BLaER1 treated with 17β-estradiol and CSF1 and Interleukin-3, amounts not matched to agents 10 nM and 100 nM (cell line): ENCODE measurements around the gene DXO.
A peak's percentile ranks its signal among the peaks of the same experiment; 100 is the strongest.
"Not testable (repeated sequence)": the region's sequence is repeated elsewhere in the genome, so short reads cannot be mapped to it uniquely, and the experiment has no call there.

Experiments used
- H3K27ac ChIP-seq, 11 experiments: shearing (Covaris generic); formaldehyde crosslinking; 2 replicates each; pipeline ENCODE4 v1.8.1; 2022
- H3K27me3 ChIP-seq, 11 experiments: shearing (Covaris generic); formaldehyde crosslinking; 2 replicates each; pipeline ENCODE4 v1.8.1; 2022
- H3K36me3 ChIP-seq, 11 experiments: shearing (Covaris generic); formaldehyde crosslinking; 2 replicates each; pipeline ENCODE4 v1.8.1; 2022
- H3K4me1 ChIP-seq, 10 experiments: shearing (Covaris generic); formaldehyde crosslinking; 2 replicates each; pipeline ENCODE4 v1.8.1; 2022
- H3K4me2 ChIP-seq, 11 experiments: shearing (Covaris generic); formaldehyde crosslinking; 2 replicates each; pipeline ENCODE4 v1.8.1; 2022
- H3K4me3 ChIP-seq, 10 experiments: shearing (Covaris generic); formaldehyde crosslinking; 2 replicates each; pipeline ENCODE4 v1.8.1; 2022
- H3K9ac ChIP-seq, 11 experiments: shearing (Covaris generic); formaldehyde crosslinking; 2 replicates each; pipeline ENCODE4 v1.8.1; 2022
- H3K9me3 ChIP-seq, 11 experiments: shearing (Covaris generic); formaldehyde crosslinking; replicated peaks in 1 of 11; 2 replicates each; pipeline ENCODE4 v1.8.1; 2022
- H4K20me1 ChIP-seq, 11 experiments: shearing (Covaris generic); formaldehyde crosslinking; 2 replicates each; pipeline ENCODE4 v1.8.1; 2022
- Cebpa-rat ChIP-seq, 11 experiments: shearing (Covaris generic); IDR thresholded peaks; 2 replicates each; pipeline ENCODE4 v1.8.1; 2022

The DXO gene

GRCh38 chr6:31971993-31972708 is at the start of gene DXO:
Gene DXO (minus strand): TSS chr6:31972138. CDS start chr6:31971675, 463 bp downstream.
- peak within 1 kb of the TSS; percentile 79 to 94 (median 88) for H3K9ac ChIP-seq
- peaks cover 0 to 17% (median 0%) of the 10 kb centered on the region in 11 experiments; a peak in 4 of 22 replicates for H4K20me1 ChIP-seq
- H3K27me3 ChIP-seq, result no peaks in the 10 kb centered on the region
- H3K9me3 ChIP-seq, result peaks cover 0 to 20% (median 8%) of the 10 kb centered on the region in 11 experiments; a peak in 10 of 22 replicates
- peak within 1 kb of the TSS; percentile 94 to 99 (median 96) for H3K4me2 ChIP-seq
- peak in 9 of 11 experiments; percentile 35 to 97 (median 82); a peak in 16 of 22 replicates for TF ChIP-seq Cebpa-rat (IDR thresholded peaks at IDR 0.05)
- H3K36me3 ChIP-seq, result peaks cover 31 to 58% (median 42%) of the 10 kb centered on the region in 11 experiments
- H3K27ac ChIP-seq, result peak within 1 kb of the TSS; percentile 79 to 96 (median 91)
- peak within 1 kb of the TSS; percentile 70 to 90 (median 78) for H3K4me3 ChIP-seq
- peaks cover 32 to 40% (median 35%) of the 10 kb centered on the region in 10 experiments for H3K4me1 ChIP-seq

- not testable (repeated sequence) for H3K27ac ChIP-seq, H3K9me3 ChIP-seq, H3K4me3 ChIP-seq, H4K20me1 ChIP-seq, H3K27me3 ChIP-seq, H3K36me3 ChIP-seq, H3K9ac ChIP-seq, H3K4me1 ChIP-seq, H3K4me2 ChIP-seq
These were observed 42.6 kb upstream of the DXO start, which contains the start of gene C4B for GRCh38 chr6:32014547-32014946. Gene C4B (plus strand): TSS chr6:32014795. CDS start chr6:32014846, 51 bp downstream.

DNA sequence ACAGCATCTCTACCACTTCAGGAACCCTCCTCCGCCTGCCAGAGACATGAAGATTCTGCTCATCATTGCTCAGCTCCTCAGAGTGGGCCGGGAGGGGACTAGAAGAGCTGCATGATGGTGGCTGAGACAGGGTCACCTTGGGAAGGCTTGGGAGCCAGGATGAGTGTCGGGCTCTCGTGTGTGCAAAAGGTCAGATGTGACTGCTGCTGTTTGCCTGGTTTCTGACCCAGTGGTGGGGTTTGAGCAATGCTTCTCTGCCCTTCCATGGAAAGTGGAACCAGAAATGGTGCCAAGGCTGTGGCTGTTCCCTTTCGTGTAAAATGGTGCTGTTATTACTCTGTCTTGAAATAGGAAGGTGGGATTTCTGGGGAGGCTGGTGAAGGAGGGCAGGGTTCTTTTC is 41.8 kb upstream of the DXO start:
- H3K4me3 ChIP-seq, H3K4me2 ChIP-seq, H3K27me3 ChIP-seq, H3K4me1 ChIP-seq, H3K9me3 ChIP-seq, H3K27ac ChIP-seq, H3K9ac ChIP-seq, H4K20me1 ChIP-seq, H3K36me3 ChIP-seq: not testable (repeated sequence)

GRCh38 chr6:32012941-32013617 is 41.1 kb upstream of the DXO start:
- not testable (repeated sequence) for H3K27me3 ChIP-seq, H3K27ac ChIP-seq, H3K36me3 ChIP-seq, H3K9ac ChIP-seq, H3K4me1 ChIP-seq, H4K20me1 ChIP-seq, H3K9me3 ChIP-seq, H3K4me2 ChIP-seq, H3K4me3 ChIP-seq

DNA sequence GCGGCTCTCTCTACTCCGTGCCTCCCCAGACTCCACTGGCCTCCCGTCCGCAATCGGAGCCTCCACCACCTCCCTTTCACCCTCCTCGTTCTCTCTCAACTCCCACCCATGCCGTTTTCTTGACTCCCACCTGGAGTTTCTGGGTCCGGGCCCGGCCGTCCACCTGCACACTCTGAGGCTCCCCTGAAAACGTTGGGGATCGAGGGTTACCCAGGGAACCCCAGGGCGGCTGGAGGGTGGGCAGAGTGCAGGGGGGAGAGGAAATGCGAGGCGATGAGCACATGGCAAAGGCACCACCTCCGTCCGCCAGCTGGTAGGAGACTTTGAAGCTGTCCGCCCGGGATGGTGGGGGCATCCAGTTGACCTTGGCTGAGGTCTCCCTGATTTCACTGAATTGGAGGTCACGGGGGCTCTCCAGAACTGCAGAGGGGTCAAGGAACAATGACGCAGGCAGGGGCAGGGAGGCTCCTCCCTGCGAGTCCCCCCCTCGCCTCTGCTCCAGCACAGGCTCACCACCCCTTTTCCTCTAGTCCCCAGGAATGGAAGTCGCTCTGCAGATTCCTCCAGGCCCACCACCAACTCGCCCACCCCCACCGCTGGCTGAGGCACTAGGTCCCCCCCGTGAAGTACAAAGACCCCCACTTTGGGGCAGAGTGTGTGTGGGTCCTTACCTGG is 39.1 kb upstream of the DXO start:
- H3K27me3 ChIP-seq, H3K4me1 ChIP-seq, H4K20me1 ChIP-seq, H3K36me3 ChIP-seq, H3K4me2 ChIP-seq, H3K4me3 ChIP-seq, H3K9me3 ChIP-seq, H3K27ac ChIP-seq, H3K9ac ChIP-seq: not testable (repeated sequence)

DNA sequence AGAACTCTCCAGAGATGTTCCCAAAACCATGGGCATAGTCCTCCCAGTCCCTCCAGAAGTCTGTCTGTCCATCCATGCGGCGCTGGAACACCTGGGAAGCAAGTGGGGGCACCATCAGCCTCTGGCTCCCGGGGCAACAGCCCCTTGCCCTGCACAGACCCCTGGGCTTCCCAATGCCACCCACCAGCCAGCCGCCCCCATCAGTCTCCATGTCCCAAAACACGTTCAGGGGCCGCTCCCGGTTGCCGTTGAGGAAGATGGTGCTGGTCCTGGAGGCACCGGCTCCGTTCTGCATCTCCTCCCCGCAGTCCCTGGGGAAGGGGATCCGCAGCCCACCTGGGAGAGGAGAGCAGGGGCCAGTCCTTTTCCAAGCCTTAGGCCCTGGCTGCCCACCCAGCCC is 37.6 kb upstream of the DXO start:
- H3K9me3 ChIP-seq, H3K4me3 ChIP-seq, H3K9ac ChIP-seq, H3K4me1 ChIP-seq, H3K36me3 ChIP-seq, H3K27ac ChIP-seq, H3K27me3 ChIP-seq, H3K4me2 ChIP-seq, H4K20me1 ChIP-seq: not testable (repeated sequence)

GRCh38 chr6:32008616-32009015 is 36.7 kb upstream of the DXO start:
- not testable (repeated sequence) for H3K9me3 ChIP-seq, H3K4me1 ChIP-seq, H3K36me3 ChIP-seq, H3K9ac ChIP-seq, H3K27me3 ChIP-seq, H3K27ac ChIP-seq, H3K4me3 ChIP-seq, H3K4me2 ChIP-seq, H4K20me1 ChIP-seq

DNA sequence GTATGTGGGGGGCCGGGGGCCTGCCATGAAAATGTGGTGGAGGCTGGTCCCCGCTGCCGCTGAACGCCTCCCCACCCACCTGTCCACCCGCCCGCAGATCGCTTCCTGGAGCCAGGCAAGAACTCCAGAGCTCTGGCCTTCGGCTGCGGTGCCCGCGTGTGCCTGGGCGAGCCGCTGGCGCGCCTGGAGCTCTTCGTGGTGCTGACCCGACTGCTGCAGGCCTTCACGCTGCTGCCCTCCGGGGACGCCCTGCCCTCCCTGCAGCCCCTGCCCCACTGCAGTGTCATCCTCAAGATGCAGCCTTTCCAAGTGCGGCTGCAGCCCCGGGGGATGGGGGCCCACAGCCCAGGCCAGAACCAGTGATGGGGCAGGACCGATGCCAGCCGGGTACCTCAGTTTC is 36.1 kb upstream of the DXO start:
- H4K20me1 ChIP-seq, H3K4me2 ChIP-seq, H3K4me3 ChIP-seq, H3K36me3 ChIP-seq, H3K4me1 ChIP-seq, H3K27me3 ChIP-seq, H3K9ac ChIP-seq, H3K9me3 ChIP-seq, H3K27ac ChIP-seq: not testable (repeated sequence)

- H4K20me1 ChIP-seq, H3K9me3 ChIP-seq, H3K4me2 ChIP-seq, H3K4me1 ChIP-seq, H3K27ac ChIP-seq, H3K9ac ChIP-seq, H3K27me3 ChIP-seq, H3K36me3 ChIP-seq, H3K4me3 ChIP-seq: not testable (repeated sequence)
These were observed 35.1 kb upstream of the DXO start for GRCh38 chr6:32007086-32007485.

DNA sequence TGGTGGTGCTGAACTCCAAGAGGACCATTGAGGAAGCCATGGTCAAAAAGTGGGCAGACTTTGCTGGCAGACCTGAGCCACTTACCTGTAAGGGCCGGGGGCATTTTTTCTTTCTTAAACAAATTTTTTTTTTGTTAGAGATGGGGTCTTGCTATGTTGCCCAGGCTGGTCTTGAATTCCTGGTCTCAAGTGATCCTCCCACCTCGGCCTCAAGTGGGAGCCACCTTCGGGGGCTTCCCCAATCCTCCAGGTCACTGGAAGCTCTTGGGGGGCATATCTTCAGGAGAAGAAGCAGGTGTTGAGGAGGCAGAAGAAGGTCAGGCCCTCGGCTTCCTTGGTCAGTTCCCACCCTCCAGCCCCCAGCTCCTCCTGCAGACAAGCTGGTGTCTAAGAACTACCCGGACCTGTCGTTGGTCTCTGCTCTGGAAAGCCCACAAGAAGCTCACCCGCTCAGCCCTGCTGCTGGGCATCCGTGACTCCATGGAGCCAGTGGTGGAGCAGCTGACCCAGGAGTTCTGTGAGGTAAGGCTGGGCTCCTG is 34.1 kb upstream of the DXO start:
- not testable (repeated sequence) for H3K4me1 ChIP-seq, H3K9me3 ChIP-seq, H4K20me1 ChIP-seq, H3K9ac ChIP-seq, H3K36me3 ChIP-seq, H3K4me3 ChIP-seq, H3K4me2 ChIP-seq, H3K27ac ChIP-seq, H3K27me3 ChIP-seq

DNA sequence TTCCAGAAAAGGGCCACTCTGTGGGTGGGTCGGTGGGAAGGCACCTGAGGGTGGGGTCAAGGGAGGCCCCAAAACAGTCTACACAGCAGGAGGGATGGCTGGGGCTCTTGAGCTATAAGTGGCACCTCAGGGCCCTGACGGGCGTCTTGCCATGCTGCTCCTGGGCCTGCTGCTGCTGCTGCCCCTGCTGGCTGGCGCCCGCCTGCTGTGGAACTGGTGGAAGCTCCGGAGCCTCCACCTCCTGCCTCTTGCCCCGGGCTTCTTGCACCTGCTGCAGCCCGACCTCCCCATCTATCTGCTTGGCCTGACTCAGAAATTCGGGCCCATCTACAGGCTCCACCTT is 33.6 kb upstream of the DXO start:
- not testable (repeated sequence) for H4K20me1 ChIP-seq, H3K4me1 ChIP-seq, H3K4me2 ChIP-seq, H3K4me3 ChIP-seq, H3K36me3 ChIP-seq, H3K27ac ChIP-seq, H3K9me3 ChIP-seq, H3K27me3 ChIP-seq, H3K9ac ChIP-seq

DNA sequence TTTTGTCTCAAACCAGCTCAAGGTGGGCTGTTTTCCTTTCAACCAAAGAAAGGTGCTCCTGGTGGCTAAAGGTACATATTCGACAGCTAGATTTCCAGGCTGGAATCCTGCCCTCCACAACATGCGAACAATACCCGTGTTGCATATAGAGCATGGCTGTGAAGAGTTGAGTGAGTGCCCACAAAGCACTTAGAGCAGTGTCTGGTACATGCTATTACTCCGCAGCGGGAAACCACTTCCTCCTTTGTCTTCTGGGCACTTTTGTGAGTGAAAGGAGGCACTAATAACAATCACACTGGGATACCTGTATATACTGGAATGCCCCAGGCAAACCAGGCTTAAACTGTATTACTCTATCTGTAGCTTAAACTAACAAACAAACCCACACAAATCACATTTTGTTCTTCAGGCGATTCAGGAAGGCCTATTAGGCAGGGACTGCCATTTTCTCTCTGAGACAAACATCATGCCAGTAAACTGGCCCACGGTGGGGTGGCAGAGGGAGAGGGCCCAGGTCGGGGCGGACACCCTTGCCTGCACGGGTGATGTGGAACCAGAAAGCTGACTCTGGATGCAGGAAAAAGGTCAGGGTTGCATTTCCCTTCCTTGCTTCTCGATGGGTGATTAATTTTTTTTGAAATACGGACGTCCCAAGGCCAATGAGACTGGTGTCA is 33.1 kb upstream of the DXO start:
- H3K27me3 ChIP-seq, H3K9ac ChIP-seq, H3K27ac ChIP-seq, H3K9me3 ChIP-seq, H3K36me3 ChIP-seq, H3K4me1 ChIP-seq, H3K4me3 ChIP-seq, H4K20me1 ChIP-seq, H3K4me2 ChIP-seq: not testable (repeated sequence)

DNA sequence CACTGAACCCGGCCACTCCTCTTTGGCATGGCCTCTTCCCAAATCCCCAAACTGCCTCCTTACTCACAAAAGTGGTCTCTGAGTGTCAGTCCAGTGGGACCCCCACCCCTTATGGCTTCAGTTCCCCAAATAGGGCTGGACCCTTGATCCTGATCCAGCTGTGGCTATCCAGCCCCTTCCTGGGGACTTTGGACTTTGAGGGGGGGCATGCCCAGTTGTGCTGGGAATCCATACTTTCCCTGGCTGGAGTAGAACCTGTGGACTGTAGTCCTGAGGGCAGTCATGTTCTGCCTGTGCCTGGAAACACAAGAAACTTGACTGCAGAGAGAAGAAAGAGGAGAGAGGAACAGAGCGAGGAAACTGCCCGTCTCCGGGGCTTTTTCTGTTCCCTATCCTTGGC is 32.5 kb upstream of the DXO start:
- not testable (repeated sequence) for H3K27ac ChIP-seq, H3K36me3 ChIP-seq, H3K4me2 ChIP-seq, H3K9ac ChIP-seq, H3K27me3 ChIP-seq, H3K9me3 ChIP-seq, H3K4me1 ChIP-seq, H3K4me3 ChIP-seq, H4K20me1 ChIP-seq
